ENCODE results near the gene LRRC75B.
"Not testable (repeated sequence)": the region's sequence is repeated elsewhere in the genome, so short reads cannot be mapped to it uniquely, and the experiment has no call there.

LRRC75B gene

GRCh38 chr22:24553597-24554312 is 39.1 kb downstream of the LRRC75B start:
- DNase-seq: peak; percentile 6

GRCh38 chr22:24552503-24553286 is 40.2 kb downstream of the LRRC75B start:
- DNase-seq: not testable (repeated sequence)

- DNase-seq: no peak
Observed at GRCh38 chr22:24550902-24551435, 41.9 kb downstream of the LRRC75B start.

GRCh38 chr22:24550028-24550901 is 42.6 kb downstream of the LRRC75B start:
- DNase-seq: no peak

- no peak for DNase-seq
Observed at GRCh38 chr22:24548812-24549211, 44.1 kb downstream of the LRRC75B start.

- no peak for DNase-seq
Observed at GRCh38 chr22:24543679-24544243, 49.1 kb downstream of the LRRC75B start.

GRCh38 chr22:24543185-24543601 is 49.7 kb downstream of the LRRC75B start:
- DNase-seq: no peak

- DNase-seq: no peak
Observed at GRCh38 chr22:24542641-24543040, 50.2 kb downstream of the LRRC75B start.

- no peak for DNase-seq
Observed at GRCh38 chr22:24541681-24542515, 51.0 kb downstream of the LRRC75B start.

GRCh38 chr22:24540470-24540869 is 52.4 kb downstream of the LRRC75B start:
- DNase-seq: no peak

- no peak for DNase-seq
Observed at GRCh38 chr22:24536089-24536488, 56.8 kb downstream of the LRRC75B start.
